NCI-H748 (cell line): ENCODE results near the gene KMT2D.

ENCODE experiments used
- DNase-seq: peaks from one replicate; lab custom pipeline; 2025; ENCODE audit not compliant: unreplicated experiment; lab: John Stamatoyannopoulos, UW

The KMT2D gene

DNA sequence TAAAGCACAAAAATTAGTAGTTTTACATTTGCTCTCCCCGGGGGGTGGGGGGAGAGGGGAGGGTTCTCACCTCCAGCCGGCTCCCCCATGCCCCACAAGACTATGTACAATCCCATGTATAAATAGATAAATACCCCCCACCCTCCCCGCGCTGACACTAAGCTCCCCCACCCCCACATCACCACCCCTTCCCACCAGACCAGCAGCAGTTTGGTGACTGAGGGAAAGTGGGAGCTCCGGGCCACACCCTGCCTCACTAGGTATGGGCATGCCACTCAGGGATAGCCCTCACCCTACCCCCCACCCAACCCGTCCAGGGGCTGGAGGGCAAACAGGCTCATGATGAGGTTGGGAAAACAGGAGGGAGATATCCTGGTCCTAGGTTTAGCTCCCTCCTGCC, 40.2 kb downstream of the KMT2D start:
- DNase-seq, result no peak

DNA sequence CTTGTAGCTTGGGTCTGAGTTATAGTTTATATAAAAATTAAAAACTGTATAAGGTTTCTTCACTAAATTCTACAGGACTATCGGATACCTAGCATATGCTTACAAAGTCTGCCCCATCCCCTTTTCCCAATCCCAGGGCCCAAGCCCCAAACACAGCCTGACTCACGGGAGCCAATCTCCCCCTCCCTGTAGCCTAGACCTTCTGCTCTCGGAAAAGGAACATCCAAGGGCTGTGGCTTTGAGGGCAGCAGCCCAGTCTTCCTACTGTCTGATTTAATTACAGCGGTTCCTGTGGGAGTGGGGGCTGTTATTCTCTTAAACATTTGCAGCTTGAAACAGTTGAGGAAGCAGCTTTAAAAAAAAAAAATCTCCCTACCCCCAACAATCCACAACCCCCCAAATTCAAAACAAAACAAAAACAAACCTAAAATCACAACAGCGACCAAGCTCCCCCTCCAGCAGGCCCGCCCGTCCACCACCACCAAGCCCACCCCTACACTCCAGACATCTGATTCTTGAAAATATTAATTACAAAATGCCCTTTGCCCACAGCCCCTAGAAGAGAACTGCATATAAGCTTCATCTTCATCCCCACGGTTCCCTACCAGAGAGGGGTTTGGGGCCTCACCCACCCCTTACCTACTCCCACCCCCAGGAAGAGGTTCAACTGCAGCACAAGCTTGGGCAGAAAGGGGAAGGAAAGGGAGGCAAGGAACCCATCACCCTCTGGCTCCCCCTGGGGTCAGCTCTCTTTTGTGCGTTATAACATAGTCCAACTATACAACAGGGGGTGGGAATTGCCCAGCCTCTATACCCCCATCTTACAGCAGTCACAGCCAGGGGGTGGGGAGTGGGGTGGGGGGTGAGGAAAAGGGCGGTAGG, 40.9 kb downstream of the KMT2D start:
- DNase-seq, result peak; percentile 45

DNA sequence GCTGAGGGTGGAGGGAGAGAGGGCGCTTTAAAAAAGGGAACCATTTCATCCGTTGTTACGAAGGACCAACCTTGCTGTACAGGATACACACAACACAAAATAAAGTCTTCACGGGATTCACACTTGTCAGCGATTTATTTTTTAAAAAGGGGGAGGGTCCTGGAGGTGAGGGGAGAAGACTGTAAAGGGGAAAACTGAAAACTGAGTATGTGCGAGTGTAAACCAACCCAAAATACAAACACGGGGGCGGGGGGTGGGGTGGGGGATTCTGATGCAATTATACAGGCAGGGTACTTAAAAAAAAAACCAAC, 41.5 kb downstream of the KMT2D start:
- peak; percentile 67 for DNase-seq

DNA sequence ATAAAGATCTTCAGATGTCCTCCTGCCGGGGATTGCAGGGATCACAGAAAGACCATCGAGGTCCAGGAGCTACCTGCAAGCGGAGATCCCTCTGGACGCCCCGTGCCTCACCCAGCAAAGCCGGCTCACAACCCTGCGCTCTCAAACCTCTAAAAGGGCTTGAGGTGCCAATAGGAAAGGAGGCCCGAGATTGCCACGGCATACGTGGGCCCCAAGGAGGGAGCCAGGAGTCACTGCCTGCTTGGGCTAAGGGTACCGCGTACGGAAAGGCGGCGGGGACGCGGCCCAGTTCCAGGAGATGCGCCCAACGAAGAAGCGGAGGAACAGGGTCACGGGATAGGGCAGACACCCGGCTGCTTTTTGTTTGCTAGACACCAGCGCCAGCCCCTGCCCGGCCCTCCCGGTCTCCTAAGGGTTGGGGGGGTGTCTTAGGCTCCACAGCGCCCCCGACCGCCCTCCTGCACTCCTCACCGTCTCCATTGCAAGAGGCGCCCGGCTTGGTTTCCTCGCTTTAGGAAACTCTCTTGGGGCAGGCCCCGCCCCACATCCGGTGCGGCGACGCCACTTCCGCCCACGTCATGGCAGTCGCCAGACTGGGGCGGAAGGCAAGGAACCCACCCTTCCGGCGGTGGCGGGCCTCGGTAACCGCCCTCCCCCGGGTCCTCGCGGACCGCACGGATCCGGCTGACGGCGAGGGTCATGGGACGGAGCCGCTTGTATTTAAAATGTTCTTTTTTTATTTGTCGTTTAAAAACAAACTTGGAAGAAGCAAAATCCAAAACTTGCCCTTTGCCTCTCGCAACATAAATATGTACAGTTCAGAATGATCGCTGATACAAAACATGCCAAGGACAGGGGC, 42.1 kb downstream of the KMT2D start, which contains the start of gene PRKAG1:
Gene PRKAG1 (minus strand): TSS at position 516 of the 859 bp plus-strand sequence. CDS start 36 bp downstream, at position 480.
- peak; percentile 97 for DNase-seq

DNA sequence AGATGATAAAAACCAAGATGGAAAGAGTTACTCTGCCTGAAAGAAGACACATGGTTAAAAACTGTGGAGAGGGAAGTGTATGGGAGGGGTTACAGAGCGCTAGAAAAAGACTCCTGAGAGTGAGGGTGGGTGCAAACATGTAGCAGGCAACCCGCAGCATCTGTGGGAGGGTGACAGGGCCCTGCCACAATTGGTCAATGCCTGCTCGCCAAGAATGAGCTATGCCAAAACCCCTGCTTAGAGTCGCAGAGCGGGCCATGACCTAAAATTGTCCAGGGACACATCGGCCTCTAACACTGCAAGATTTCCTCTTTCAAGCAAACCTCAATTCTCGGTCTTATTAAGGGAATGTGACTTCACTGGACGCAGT, 42.7 kb downstream of the KMT2D start:
- no peak for DNase-seq

DNA sequence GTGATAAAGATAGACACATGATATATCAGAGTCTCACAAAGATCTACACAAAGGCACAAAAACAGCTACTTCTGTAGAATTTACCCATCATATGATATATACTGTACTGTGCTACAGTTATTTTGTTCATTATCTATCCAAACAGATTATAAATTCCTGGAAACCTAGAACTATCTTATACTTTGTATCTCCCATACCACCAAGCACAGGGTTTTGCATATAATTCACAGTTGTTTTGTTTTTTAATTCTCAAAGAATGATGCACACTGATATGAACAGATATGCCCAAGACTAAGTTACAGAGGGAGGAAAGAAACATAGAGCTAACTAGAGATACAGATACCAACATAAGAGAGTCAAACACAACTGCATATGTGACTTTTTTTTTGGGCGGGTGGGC, 45.4 kb downstream of the KMT2D start:
- no peak for DNase-seq

DNA sequence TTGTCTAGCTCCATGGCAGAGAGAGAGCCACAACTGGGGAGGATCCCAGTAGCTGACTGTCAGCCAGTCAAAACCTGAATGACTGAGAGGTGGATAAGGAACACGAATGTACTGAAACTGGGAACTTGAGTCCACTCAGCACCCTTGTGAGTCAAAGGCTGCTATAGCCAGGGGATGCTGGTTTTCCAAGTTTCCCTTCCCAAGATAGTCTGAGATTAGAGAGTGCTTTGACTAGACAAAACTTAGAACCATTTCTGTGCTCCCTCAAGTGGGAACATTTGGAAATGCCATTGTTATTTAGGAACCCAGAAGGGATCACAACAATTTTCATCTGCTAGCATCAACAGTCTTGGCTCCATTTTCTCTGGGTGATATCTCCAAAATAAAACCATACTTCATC, 46.0 kb downstream of the KMT2D start:
- DNase-seq, result no peak

DNA sequence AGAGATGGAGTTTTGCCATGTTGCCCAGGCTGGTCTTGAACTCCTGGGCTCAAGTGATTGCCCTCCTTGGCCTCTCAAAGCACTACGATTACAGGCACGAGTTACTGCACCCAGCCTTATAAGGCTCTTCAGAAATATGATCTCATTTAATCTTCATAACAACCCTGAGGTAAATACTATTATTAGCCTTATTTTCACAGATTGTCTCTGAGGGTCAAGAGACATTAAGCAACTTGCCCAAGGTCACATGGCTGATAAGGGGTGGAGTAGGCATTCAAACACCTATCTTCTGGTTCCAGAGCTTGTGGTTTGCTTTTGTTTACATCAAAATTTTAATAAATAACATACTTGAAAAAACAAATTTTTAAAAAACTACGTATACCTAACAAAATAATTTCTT, 47.2 kb downstream of the KMT2D start:
- DNase-seq, result no peak

DNA sequence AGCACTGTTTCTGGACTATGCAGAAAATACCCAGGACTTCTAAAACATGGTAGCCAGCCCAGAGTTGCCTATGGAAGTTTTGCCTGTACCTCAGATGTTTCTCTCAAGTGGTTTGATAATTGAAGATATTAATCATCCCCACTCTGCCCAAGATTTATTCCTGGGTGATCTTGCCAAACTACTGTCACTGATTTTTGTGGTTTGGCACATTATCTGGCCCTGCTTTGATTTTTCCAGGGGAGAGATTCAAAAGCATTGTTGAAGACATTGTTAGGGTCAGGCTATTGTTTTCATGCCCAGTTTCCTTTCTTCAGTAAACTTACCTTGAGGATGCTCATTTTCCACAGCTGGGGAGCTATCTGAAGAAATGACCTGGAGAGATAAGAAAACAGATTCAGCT, 47.9 kb downstream of the KMT2D start:
- no peak for DNase-seq
